Mammary epithelial cell (primary cell): ENCODE data around the gene PTPN7.

Source experiments
- CTCF ChIP-seq, 2 donors: IDR thresholded peaks in 1 of 2; conservative IDR thresholded peaks in 1 of 2; 2 replicates each; pipeline ENCODE4 v1.5.1; 2011 to 2012; ENCODE audit warnings: inconsistent platforms in 2 of 2, low read length in 2 of 2, mild to moderate bottlenecking in 2 of 2, control low read depth in 1 of 2, low read depth in 1 of 2; ENCODE audit not compliant: insufficient read depth in 1 of 2; ENCODE audit errors: extremely low read depth in 1 of 2
- EZH2 ChIP-seq: IDR thresholded peaks from 2 replicates; pipeline ENCODE4 v1.6.1; 2012; ENCODE audit warnings: low read length, inconsistent platforms, borderline replicate concordance

- no peak for TF ChIP-seq CTCF (conservative IDR thresholded peaks at IDR 0.05 in 1 of 2, IDR thresholded peaks at IDR 0.05 in 1 of 2; ENCODE audit: extremely low read depth in 1 of 2, insufficient read depth in 1 of 2, low read depth in 1 of 2, low read length in 2 of 2)
- TF ChIP-seq EZH2: no peak
These were observed 1.6 kb upstream of the PTPN7 start for GRCh38 chr1:202162047-202162417.
